G401 (cell line): ENCODE measurements around the gene OBSCN. TPM values are rescaled to one million over a fixed set of nuclear protein-coding genes. Genes with fewer than 3 reads are reported as not detected.
"Not testable (repeated sequence)": the region's sequence is repeated elsewhere in the genome, so short reads cannot be mapped to it uniquely, and the experiment has no call there.

Experiments
- DNase-seq: peaks from one replicate; pipeline ENCODE4 v3.0.0-alpha.2; 2015; ENCODE audit warnings: low spot score
- in situ Hi-C: cut with HindIII; loops from 2 replicates; pipeline ENCODE4 v1.10.0; 2016; ENCODE audit warnings: low sequenced_read_pairs, mixed read lengths
- total RNA-seq: library from RNA; depleted of rRNA; stranded (reverse); fragments of >200 nt; shearing (Covaris generic); gene quantifications from 2 replicates; pipeline ENCODE4 v1.2.3, GENCODE V29; 2014

The OBSCN gene
- total RNA-seq, 1 experiment from 2014 or later, result 7.3 TPM

- in situ Hi-C loops, result loop anchor here (10.0 kb wide), 1 partner anchor 140 kb away; the partner anchor contains the start of genes C1orf35 and MRPL55
- no peak for DNase-seq
Observed at GRCh38 chr1:228245111-228245510, 37.3 kb downstream of the OBSCN start.

DNA sequence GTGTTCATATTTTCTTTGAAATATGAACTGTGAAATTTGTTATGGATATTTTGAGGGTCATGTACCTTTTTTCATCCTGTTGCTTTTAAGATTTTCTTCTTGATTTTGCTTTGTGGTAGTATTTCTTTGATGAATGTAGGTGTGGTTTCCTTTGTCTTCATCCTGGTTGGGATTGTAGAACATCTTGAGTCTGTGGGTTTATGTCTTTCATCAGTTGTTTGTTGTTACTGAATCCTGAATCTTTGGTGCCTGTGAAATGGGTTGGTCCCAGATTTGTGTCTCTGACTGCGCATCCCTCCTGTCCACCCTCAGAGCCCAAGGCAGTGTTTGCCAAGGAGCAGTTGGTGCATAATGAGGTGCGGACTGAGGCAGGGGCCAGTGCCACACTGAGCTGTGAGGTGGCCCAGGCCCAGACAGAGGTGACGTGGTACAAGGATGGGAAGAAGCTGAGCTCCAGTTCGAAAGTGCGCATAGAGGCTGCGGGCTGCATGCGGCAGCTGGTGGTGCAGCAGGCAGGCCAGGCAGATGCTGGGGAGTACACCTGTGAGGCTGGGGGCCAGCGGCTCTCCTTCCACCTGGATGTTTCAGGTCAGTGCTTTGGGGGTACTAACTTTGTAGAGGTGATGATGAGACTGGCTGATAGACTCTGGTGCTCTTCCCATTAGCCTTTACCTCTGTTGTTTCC, 38.5 kb downstream of the OBSCN start:
- no peak for DNase-seq
- in situ Hi-C loops, result loop anchor here (10.0 kb wide), 1 partner anchor 142 kb away; the partner anchor contains the start of genes C1orf35 and MRPL55

- no peak for DNase-seq
- in situ Hi-C loops, result loop anchor here (10.0 kb wide), 1 partner anchor 145 kb away; the partner anchor contains the start of genes C1orf35 and MRPL55
Observed at GRCh38 chr1:228249513-228250305, 41.9 kb downstream of the OBSCN start.

DNA sequence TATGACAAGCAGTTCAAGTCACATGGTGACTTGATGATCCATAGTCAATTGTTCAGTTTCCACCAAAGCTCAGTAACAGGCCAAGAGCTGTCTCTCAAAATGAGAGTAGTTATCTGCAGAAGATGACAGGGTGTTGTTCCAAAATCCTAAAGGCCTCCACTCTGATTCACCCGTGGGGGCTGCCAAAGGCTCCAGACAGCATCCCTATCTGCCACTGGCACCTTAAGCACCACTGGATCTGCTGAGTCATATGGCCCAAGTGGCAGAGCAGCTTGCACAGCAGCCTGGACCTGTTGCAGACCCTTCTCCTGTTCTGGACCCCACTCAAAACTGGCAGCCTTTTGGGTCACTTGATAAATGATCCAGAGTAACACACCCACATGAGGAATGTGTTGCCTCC, 44.6 kb downstream of the OBSCN start:
- in situ Hi-C loops, DNase-seq: not testable (repeated sequence)

GRCh38 chr1:228256626-228257375, 49.0 kb downstream of the OBSCN start:
- in situ Hi-C loops, result no loop called here
- no peak for DNase-seq

DNA sequence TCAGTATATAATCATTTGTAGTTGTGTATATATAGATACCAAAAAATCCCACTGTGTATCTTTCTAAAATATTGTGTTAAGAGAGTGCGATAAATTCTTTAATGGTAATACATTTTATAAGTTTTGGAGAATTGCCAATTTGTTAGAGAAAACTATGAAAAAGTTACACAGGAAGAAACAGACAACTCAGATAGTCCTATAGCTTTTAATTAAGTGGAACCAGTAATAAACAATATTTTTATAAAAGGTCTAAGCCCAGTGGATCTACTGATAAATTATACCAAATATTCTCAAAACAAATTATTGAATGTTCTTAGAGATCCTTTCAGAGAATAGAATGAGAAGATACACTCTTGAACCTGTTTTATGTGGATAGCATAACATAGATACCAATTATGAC, 50.6 kb downstream of the OBSCN start:
- no peak for DNase-seq
- in situ Hi-C loops, result no loop called here

- no peak for DNase-seq
- in situ Hi-C loops, result no loop called here
Observed at GRCh38 chr1:228259368-228259894, 51.6 kb downstream of the OBSCN start.

DNA sequence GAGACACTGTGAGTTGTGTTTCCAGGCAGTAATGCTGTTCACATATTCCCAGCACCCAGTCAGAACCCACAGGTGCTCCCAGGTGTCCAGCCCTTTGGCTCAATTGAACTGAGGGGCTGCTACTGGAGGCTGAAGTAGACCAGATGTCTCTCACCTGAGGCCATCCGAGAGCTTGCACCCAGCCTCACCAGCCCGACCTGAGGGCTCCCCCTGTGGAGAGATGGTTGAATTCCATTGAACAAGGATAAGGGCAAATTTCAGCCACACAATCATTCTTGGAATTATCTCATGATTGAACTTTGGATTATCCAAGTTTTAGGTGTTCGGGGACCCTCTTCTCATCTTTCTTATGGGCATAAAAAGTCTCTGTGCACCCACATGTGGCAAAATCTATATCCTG, 52.1 kb downstream of the OBSCN start:
- in situ Hi-C loops, result no loop called here
- no peak for DNase-seq

GRCh38 chr1:228261706-228262105, 53.9 kb downstream of the OBSCN start:
- in situ Hi-C loops, result no loop called here
- DNase-seq, result no peak

DNA sequence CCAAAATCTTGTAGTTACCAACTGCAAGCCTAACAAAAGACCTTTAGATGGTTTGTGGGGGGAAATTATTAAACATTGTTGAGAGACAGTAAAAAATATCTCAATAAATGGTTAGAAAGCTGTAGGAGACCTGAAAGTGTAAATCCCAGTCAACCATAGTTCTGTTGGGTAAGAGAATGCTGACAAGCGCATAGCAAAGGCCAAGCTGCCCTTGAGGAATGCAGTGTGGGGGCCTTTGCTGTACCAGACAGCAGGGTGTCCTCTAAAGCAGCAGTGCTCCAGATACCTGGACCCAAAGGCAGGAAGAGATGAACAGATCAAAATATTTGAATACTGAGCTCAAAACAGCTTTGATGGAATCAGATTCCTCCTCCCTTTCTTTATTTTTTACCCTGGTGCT, 54.6 kb downstream of the OBSCN start:
- DNase-seq, result no peak
- in situ Hi-C loops, result no loop called here

GRCh38 chr1:228263636-228264035, 55.8 kb downstream of the OBSCN start:
- no peak for DNase-seq
- in situ Hi-C loops, result no loop called here

GRCh38 chr1:228264090-228264829, 56.4 kb downstream of the OBSCN start:
- in situ Hi-C loops, result no loop called here
- no peak for DNase-seq

DNA sequence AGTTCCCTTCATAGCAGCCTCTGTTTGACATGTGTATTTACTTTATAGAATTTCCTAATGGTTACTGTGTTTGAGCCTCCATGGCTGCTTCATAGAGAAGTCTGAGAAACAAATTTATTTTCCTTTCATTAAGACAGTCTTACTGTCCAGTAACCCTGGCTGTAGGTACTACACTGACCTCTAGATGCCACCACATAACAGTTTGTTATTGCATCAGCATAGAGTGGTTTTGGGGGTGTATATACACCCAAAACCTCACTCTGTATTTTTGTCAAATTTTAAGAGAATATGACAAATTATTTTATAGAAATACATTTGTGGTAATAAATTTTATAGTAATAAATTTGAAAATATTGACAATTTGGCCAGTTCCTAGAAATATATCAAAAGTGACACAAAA, 57.3 kb downstream of the OBSCN start:
- in situ Hi-C loops, result no loop called here
- DNase-seq, result peak; percentile 59

- in situ Hi-C loops, result no loop called here
- no peak for DNase-seq
Observed at GRCh38 chr1:228267962-228268880, 60.4 kb downstream of the OBSCN start.

GRCh38 chr1:228268881-228269265, 61.0 kb downstream of the OBSCN start:
- no peak for DNase-seq
- in situ Hi-C loops, result no loop called here

GRCh38 chr1:228269431-228269830, 61.6 kb downstream of the OBSCN start:
- in situ Hi-C loops, DNase-seq: not testable (repeated sequence)

DNA sequence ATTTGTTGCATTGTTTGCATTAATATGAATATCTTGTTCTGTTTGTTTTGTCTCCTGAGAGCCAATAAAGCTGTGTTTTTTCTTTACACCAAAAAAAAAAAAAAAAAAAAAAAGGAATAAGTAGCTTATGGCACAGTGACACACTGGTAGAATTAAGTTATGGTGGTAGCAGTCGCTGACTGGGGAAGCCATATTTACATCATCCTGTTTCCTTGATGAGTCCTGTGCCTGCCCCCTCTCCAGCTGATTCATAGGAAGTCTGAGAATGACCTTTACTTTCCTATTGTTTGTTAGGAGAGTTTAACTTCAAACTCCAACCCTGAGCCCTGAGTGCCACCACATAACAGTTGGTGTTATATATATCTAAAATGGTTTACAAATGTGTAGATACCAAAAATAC, 62.2 kb downstream of the OBSCN start:
- no peak for DNase-seq

DNA sequence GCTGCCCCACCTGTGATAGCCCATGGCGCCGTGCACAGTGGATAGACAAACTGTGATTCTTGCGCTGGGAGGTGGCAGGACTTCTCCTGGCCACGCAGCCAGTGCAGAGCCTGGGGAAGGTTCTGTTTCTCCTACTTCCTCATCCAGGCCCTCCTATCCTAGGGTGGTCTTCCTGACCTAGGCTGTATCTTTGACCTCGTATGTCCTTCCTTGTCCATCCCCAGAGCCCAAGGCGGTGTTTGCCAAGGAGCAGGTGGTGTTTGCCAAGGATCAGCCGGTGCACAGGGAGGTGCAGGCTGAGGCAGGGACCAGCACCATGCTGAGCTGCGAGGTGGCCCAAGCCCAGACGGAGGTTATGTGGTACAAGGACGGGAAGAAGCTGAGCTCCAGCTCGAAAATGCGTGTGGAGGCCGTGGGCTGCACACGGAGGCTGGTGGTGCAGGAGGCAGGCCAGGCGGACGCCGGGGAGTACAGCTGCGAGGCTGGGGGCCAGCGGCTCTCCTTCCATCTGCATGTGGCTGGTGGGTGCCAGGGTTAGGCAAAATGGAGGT, 63.9 kb downstream of the OBSCN start:
- in situ Hi-C loops, result no loop called here
- DNase-seq, result no peak

More for the DNA sequence above, 62.2 kb downstream of the OBSCN start:
- in situ Hi-C loops, result no loop called here
